ENCODE measurements around the gene LRP1B.

LRP1B gene

DNA sequence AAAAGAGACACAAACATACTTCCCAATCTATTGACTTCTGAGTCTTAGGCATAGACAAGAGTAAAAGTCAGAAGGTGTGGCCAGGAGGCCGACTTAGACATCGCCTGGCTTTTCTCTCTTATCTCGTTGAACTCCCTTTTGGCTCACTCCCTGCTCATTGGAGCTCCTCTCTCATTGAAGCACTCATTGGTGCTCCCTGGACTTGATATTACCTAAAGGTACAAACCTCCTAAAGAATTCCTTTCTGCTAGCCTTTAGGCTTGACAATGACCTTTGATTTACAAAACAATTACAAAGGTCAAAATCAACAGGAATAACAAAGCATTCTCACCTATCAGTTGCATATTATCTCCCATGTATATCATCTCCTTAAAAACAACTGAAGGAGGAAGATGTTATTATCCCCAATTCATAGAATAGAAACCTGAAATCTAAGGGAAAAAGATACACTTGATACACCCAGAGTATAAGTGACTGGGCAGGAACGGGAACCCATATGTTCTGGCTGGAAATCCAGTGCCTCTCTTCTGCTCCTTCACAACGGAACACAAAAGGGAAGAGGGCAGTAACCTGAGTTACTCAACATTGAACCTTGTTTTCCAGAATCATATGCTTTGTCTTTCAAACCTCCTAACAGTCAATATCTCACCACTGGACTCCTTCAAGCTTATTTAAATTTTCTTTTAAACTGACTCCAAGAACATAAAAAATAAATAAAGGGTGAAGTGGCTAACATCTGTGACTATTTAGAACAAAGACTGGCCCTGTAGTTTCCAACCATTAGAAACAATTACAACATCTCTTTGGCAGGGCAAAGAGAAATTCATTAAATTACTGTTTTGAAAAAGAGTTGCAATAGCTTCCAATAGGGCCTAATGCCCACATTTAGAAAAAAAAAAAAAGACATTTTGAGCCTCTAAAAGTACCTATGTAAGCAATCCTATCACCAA lies 1247.9 kb downstream of the LRP1B start:
- Histone ChIP-seq H3K36me3 (ENCODE audit: insufficient read depth, insufficient read length, low read length) (no peaks in the 10 kb centered on the region), H3K4me3 (ENCODE audit: insufficient read length, low read depth) (no peak overlapping the region), H3K27me3 (ENCODE audit: insufficient read depth, insufficient read length) (no peaks in the 10 kb centered on the region), H3K4me1 (ENCODE audit: insufficient read depth, insufficient read length) (no peaks in the 10 kb centered on the region), H3K9ac (ENCODE audit: insufficient read length, low read depth) (no peak overlapping the region), H3K9me3 (ENCODE audit: insufficient read depth, low read length) (peaks cover 10% of the 10 kb centered on the region)
- no peak for TF ChIP-seq YY1 (IDR thresholded peaks at IDR 0.05; ENCODE audit: insufficient read depth, insufficient read length)
- no peak for TF ChIP-seq ZNF274 (IDR thresholded peaks at IDR 0.05; ENCODE audit: low read depth, low read length)
- TF ChIP-seq SUZ12 (IDR thresholded peaks at IDR 0.05; ENCODE audit: extremely low read depth, insufficient read depth, insufficient read length): no peak
- no peak for DNase-seq (ENCODE audit: low read depth, low spot score)

DNA sequence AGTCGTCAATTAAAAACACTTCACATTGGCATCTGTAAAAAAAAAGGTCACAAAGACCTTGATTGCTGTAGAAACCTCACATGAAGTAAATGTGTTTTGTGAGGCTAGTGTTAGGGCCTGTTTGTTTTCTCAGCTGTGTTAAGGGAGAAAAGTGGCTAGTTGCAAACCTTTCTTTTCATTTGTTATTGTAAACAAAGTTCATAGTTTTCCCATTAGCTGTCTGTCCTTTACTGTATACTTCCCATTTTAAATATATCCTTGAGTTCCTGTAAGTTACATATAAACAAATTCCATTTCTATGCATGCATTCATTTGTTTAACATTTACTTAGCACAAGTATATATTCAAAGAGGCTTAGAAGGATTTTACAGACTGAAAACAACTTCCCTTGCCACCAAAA lies 1250.2 kb downstream of the LRP1B start:
- H3K4me1 ChIP-seq (ENCODE audit: insufficient read depth, insufficient read length): no peaks in the 10 kb centered on the region
- DNase-seq (ENCODE audit: low read depth, low spot score): no peak
- TF ChIP-seq SUZ12 (IDR thresholded peaks at IDR 0.05; ENCODE audit: extremely low read depth, insufficient read depth, insufficient read length) (no peak), YY1 (IDR thresholded peaks at IDR 0.05; ENCODE audit: insufficient read depth, insufficient read length) (no peak), ZNF274 (IDR thresholded peaks at IDR 0.05; ENCODE audit: low read depth, low read length) (no peak)

GRCh38 chr2:140876015-140876414 lies 1254.8 kb downstream of the LRP1B start:
- no peak for DNase-seq (ENCODE audit: low read depth, low spot score)
- H3K4me3 ChIP-seq (ENCODE audit: insufficient read length, low read depth): no peak overlapping the region
- H3K9ac ChIP-seq (ENCODE audit: insufficient read length, low read depth): no peak overlapping the region
- no peaks in the 10 kb centered on the region for H3K36me3 ChIP-seq (ENCODE audit: insufficient read depth, insufficient read length, low read length)
- no peaks in the 10 kb centered on the region for H3K4me1 ChIP-seq (ENCODE audit: insufficient read depth, insufficient read length)
- H3K27me3 ChIP-seq (ENCODE audit: insufficient read depth, insufficient read length): no peaks in the 10 kb centered on the region
- H3K9me3 ChIP-seq (ENCODE audit: insufficient read depth, low read length): peaks cover 67% of the 10 kb centered on the region
- TF ChIP-seq ZNF274 (IDR thresholded peaks at IDR 0.05; ENCODE audit: low read depth, low read length) (no peak), SUZ12 (IDR thresholded peaks at IDR 0.05; ENCODE audit: extremely low read depth, insufficient read depth, insufficient read length) (no peak), YY1 (IDR thresholded peaks at IDR 0.05; ENCODE audit: insufficient read depth, insufficient read length) (no peak)

More for the DNA sequence above, 1250.2 kb downstream of the LRP1B start:
- Histone ChIP-seq H3K4me3 (ENCODE audit: insufficient read length, low read depth) (no peak overlapping the region), H3K27me3 (ENCODE audit: insufficient read depth, insufficient read length) (no peaks in the 10 kb centered on the region), H3K9ac (ENCODE audit: insufficient read length, low read depth) (no peak overlapping the region), H3K9me3 (ENCODE audit: insufficient read depth, low read length) (peaks cover 31% of the 10 kb centered on the region), H3K36me3 (ENCODE audit: insufficient read depth, insufficient read length, low read length) (no peaks in the 10 kb centered on the region)

DNA sequence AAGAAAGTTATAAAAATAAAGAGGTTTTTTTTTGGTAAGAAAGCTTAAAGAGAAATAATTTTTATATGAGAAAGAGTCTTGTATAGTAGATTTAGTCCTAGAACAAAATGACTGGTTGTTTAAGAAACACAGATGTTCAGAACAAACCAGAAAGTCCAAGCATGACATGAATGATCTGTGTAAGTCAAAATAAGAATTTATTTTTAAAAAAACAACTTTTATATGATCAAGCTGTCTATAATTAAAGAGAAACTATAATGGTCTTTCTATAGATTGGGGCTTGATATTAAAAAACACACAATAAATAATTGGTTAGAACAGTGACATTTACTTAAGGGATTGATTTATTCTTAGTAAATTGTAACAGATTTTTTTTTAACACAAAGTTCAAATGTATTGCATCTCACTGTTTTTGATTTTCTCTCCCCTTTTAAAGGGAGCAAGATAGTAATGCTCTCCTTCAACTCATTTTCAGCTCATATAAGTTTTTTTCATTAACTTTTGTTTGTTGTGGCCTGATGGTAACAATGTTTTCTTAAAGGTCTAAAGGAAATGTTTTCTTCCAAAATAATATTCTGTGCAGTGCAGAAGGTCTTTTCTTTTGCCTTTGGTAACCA lies 1256.8 kb downstream of the LRP1B start:
- Histone ChIP-seq H3K9me3 (ENCODE audit: insufficient read depth, low read length) (peaks cover 74% of the 10 kb centered on the region), H3K9ac (ENCODE audit: insufficient read length, low read depth) (no peak overlapping the region), H3K4me1 (ENCODE audit: insufficient read depth, insufficient read length) (no peaks in the 10 kb centered on the region), H3K4me3 (ENCODE audit: insufficient read length, low read depth) (no peak overlapping the region), H3K36me3 (ENCODE audit: insufficient read depth, insufficient read length, low read length) (no peaks in the 10 kb centered on the region), H3K27me3 (ENCODE audit: insufficient read depth, insufficient read length) (no peaks in the 10 kb centered on the region)
- no peak for DNase-seq (ENCODE audit: low read depth, low spot score)
- no peak for TF ChIP-seq ZNF274 (IDR thresholded peaks at IDR 0.05; ENCODE audit: low read depth, low read length)
- TF ChIP-seq YY1 (IDR thresholded peaks at IDR 0.05; ENCODE audit: insufficient read depth, insufficient read length): no peak
- no peak for TF ChIP-seq SUZ12 (IDR thresholded peaks at IDR 0.05; ENCODE audit: extremely low read depth, insufficient read depth, insufficient read length)

DNA sequence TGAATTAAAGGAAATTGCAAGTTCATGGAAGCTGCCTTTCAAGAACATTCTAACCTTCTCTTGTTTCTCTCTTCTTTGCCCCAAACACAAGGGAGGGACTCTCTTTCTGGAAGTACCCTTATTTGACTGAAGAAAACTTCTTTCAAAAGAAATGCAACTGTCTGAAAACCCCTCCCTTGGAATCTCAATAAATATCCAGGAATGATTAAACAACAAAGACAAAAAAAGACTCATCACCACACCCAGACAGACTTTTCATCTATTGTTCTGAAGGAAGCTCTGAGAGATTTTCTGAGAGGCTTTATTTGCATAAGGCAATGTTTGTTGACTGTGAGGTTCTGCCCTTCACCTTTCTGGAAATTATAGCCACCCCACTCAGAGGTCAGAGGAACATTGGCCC lies 1260.9 kb downstream of the LRP1B start:
- no peak for DNase-seq (ENCODE audit: low read depth, low spot score)
- H3K36me3 ChIP-seq (ENCODE audit: insufficient read depth, insufficient read length, low read length): no peaks in the 10 kb centered on the region
- no peak overlapping the region for H3K9ac ChIP-seq (ENCODE audit: insufficient read length, low read depth)
- peaks cover 54% of the 10 kb centered on the region for H3K9me3 ChIP-seq (ENCODE audit: insufficient read depth, low read length)
- H3K4me3 ChIP-seq (ENCODE audit: insufficient read length, low read depth): no peak overlapping the region
- TF ChIP-seq ZNF274 (IDR thresholded peaks at IDR 0.05; ENCODE audit: low read depth, low read length) (no peak), SUZ12 (IDR thresholded peaks at IDR 0.05; ENCODE audit: extremely low read depth, insufficient read depth, insufficient read length) (no peak), YY1 (IDR thresholded peaks at IDR 0.05; ENCODE audit: insufficient read depth, insufficient read length) (no peak)
- no peaks in the 10 kb centered on the region for H3K4me1 ChIP-seq (ENCODE audit: insufficient read depth, insufficient read length)
- no peaks in the 10 kb centered on the region for H3K27me3 ChIP-seq (ENCODE audit: insufficient read depth, insufficient read length)

GRCh38 chr2:140869107-140869506 lies 1261.7 kb downstream of the LRP1B start:
- Histone ChIP-seq H3K36me3 (ENCODE audit: insufficient read depth, insufficient read length, low read length) (no peaks in the 10 kb centered on the region), H3K9me3 (ENCODE audit: insufficient read depth, low read length) (peaks cover 46% of the 10 kb centered on the region), H3K27me3 (ENCODE audit: insufficient read depth, insufficient read length) (no peaks in the 10 kb centered on the region), H3K4me3 (ENCODE audit: insufficient read length, low read depth) (no peak overlapping the region), H3K4me1 (ENCODE audit: insufficient read depth, insufficient read length) (no peaks in the 10 kb centered on the region), H3K9ac (ENCODE audit: insufficient read length, low read depth) (no peak overlapping the region)
- DNase-seq (ENCODE audit: low read depth, low spot score): no peak
- TF ChIP-seq YY1 (IDR thresholded peaks at IDR 0.05; ENCODE audit: insufficient read depth, insufficient read length) (no peak), SUZ12 (IDR thresholded peaks at IDR 0.05; ENCODE audit: extremely low read depth, insufficient read depth, insufficient read length) (no peak), ZNF274 (IDR thresholded peaks at IDR 0.05; ENCODE audit: low read depth, low read length) (no peak)

DNA sequence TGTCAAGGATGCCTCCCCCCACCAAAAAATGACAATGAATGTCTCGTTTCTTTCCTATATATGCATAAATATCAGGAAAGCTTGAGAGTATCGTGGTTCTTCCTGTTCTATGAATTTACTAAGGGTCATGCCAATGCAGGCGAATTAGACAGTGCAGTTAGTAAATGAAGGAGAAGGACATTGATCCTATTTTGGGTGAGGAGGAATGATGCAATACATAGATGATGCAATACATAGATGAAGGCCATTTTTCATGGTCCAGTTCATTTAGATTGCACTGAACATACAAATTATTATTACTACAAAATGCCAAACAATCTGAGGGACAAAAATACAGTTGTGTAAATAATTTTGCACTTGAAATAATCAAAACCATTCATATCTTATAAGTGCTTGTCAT lies 1265.0 kb downstream of the LRP1B start:
- H3K36me3 ChIP-seq (ENCODE audit: insufficient read depth, insufficient read length, low read length): no peaks in the 10 kb centered on the region
- no peaks in the 10 kb centered on the region for H3K4me1 ChIP-seq (ENCODE audit: insufficient read depth, insufficient read length)
- H3K27me3 ChIP-seq (ENCODE audit: insufficient read depth, insufficient read length): no peaks in the 10 kb centered on the region
- H3K4me3 ChIP-seq (ENCODE audit: insufficient read length, low read depth): no peak overlapping the region
- TF ChIP-seq YY1 (IDR thresholded peaks at IDR 0.05; ENCODE audit: insufficient read depth, insufficient read length) (no peak), SUZ12 (IDR thresholded peaks at IDR 0.05; ENCODE audit: extremely low read depth, insufficient read depth, insufficient read length) (no peak), ZNF274 (IDR thresholded peaks at IDR 0.05; ENCODE audit: low read depth, low read length) (no peak)
- no peak for DNase-seq (ENCODE audit: low read depth, low spot score)
- H3K9ac ChIP-seq (ENCODE audit: insufficient read length, low read depth): no peak overlapping the region
- H3K9me3 ChIP-seq (ENCODE audit: insufficient read depth, low read length): peaks cover 18% of the 10 kb centered on the region

Measured in NT2/D1 (cell line).